Thoracic aorta (tissue), 2 donors: ENCODE measurements around the gene SERPIND1. TPM values are rescaled to one million over a fixed set of nuclear protein-coding genes. Genes with fewer than 3 reads are reported as not detected.

Source experiments
- ATAC-seq: fragments of 150-250 bp; one replicate; pipeline ENCODE4 v1.8.0; 2017; ENCODE audit warnings: low read depth; ENCODE audit not compliant: insufficient number of reproducible peaks, low FRiP score
- DNase-seq: peaks from one replicate; pipeline ENCODE4 v3.0.0-alpha.2; 2020; ENCODE audit warnings: low spot score
- H3K27ac ChIP-seq, 2 donors: fragments of 200-600 bp; sonication (generic); 1 replicate in 1 of 2; 2 replicates in 1 of 2; pipeline ENCODE4 v1.5.1; 2016; ENCODE audit warnings: mild to moderate bottlenecking in 2 of 2, moderate library complexity in 2 of 2
- H3K27me3 ChIP-seq: fragments of 200-600 bp; sonication (generic); replicated peaks from 2 replicates; pipeline ENCODE4 v1.6.0; 2016; ENCODE audit warnings: mild to moderate bottlenecking; ENCODE audit not compliant: insufficient read depth
- H3K36me3 ChIP-seq: fragments of 200-600 bp; sonication (generic); one replicate; pipeline ENCODE4 v1.5.1; 2016
- H3K4me1 ChIP-seq, 2 donors: fragments of 200-600 bp; sonication (generic); 1 replicate in 1 of 2; 2 replicates in 1 of 2; pipeline versions ENCODE4 v1.5.1 to v1.6.0; 2016; ENCODE audit warnings: low read depth in 2 of 2, mild to moderate bottlenecking in 1 of 2; ENCODE audit not compliant: control insufficient read depth in 1 of 2
- H3K4me3 ChIP-seq: fragments of 200-600 bp; sonication (generic); 2 replicates; pipeline ENCODE4 v1.5.1; 2016; ENCODE audit warnings: mild to moderate bottlenecking
- H3K9me3 ChIP-seq: fragments of 200-600 bp; sonication (generic); 2 replicates; pipeline ENCODE4 v1.5.1; 2016
- total RNA-seq, 2 donors: library from RNA; depleted of rRNA; stranded (reverse); fragments of >200 nt; gene quantifications; one replicate each; pipeline versions ENCODE4 v1.1.0 to v1.2.3, GENCODE V29; 2016
- TF ChIP-seq, protein P1 (sequence below): fragments of 200-600 bp; sonication (generic); IDR thresholded peaks from one replicate; pipeline ENCODE4 v1.5.1; 2019; ENCODE audit warnings: antibody characterized with exemption

SERPIND1 gene
- total RNA-seq, 2 donors from 2014 or later: not detected

DNA sequence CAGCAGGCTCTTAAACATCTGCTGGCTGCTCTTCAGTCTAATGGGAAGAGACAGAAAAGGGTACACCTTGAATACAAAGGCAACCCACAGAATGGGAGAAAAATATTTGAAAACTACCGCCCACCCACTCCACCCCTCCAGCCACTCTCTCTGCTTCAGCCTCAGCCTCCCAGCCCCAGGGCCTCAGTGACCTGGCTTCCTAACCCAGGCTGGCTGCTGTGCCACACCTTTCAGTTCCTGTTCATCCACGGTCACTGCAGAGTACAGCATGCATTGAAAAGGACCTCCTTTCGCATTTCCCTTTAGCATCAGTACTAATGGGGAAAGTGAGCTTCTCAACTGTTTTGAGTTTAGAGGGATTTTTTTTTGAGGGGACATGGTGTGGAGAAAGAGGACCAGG lies 28.8 kb upstream of the SERPIND1 start:
- Histone ChIP-seq H3K4me3 (no peak overlapping the region), H3K36me3 (peaks cover 40% of the 10 kb centered on the region)

DNA sequence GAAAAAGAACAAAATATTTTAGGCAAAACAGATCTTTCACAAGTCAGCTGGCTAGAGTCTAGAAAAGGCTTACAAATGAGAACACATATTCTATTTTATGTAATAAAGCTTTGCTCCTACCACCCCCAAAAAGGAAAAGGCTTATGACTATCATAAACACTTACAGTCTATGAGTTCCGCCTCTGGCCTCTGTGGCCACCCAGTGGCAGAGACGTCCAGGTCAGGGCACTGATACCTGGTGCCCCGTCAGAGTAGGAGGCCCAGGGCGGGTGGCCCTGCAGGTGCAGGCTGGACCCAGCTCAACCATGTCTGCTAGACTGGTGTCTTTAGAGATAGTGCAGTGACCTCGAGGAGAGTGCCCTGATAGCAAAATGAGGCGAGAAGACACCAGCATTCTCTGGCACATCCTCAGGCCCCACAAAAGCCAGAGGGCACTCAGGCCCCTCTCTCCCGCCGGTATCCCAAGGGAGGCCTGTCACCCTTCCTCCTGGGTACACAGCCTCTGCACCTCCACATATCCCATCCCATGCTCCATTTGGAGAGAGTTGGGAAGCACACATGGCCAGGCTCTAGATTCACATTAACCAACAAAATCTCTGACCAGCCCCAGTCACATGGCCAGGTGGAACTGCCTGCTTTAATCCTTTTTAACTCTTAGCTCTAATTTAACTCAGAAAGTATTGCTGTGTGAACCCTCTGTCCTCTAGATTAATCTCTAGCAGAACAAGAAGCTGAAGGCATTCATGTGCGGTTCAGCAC lies 27.3 kb upstream of the SERPIND1 start:
- no peak for ATAC-seq
- no peaks in the 10 kb centered on the region for H3K9me3 ChIP-seq
- H3K36me3 ChIP-seq: peaks cover 33% of the 10 kb centered on the region
- no peak for DNase-seq
- no peaks in the 10 kb centered on the region for H3K27me3 ChIP-seq
- peaks cover 0 to 33% of the 10 kb centered on the region in 2 donors for H3K4me1 ChIP-seq
- TF ChIP-seq, protein P1, sequence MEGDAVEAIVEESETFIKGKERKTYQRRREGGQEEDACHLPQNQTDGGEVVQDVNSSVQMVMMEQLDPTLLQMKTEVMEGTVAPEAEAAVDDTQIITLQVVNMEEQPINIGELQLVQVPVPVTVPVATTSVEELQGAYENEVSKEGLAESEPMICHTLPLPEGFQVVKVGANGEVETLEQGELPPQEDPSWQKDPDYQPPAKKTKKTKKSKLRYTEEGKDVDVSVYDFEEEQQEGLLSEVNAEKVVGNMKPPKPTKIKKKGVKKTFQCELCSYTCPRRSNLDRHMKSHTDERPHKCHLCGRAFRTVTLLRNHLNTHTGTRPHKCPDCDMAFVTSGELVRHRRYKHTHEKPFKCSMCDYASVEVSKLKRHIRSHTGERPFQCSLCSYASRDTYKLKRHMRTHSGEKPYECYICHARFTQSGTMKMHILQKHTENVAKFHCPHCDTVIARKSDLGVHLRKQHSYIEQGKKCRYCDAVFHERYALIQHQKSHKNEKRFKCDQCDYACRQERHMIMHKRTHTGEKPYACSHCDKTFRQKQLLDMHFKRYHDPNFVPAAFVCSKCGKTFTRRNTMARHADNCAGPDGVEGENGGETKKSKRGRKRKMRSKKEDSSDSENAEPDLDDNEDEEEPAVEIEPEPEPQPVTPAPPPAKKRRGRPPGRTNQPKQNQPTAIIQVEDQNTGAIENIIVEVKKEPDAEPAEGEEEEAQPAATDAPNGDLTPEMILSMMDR: no peak
- no peak overlapping the region for H3K4me3 ChIP-seq
- H3K27ac ChIP-seq: no peak overlapping the region

More for the DNA sequence above, 28.8 kb upstream of the SERPIND1 start:
- TF ChIP-seq, protein P1: no peak
- Histone ChIP-seq H3K27me3 (no peaks in the 10 kb centered on the region), H3K9me3 (no peaks in the 10 kb centered on the region), H3K4me1 (peaks cover 0 to 18% of the 10 kb centered on the region in 2 donors), H3K27ac (no peak overlapping the region)
- no peak for ATAC-seq
- DNase-seq: no peak

- peaks cover 34% of the 10 kb centered on the region for H3K36me3 ChIP-seq
- no peak for ATAC-seq
- H3K27me3 ChIP-seq: no peaks in the 10 kb centered on the region
- TF ChIP-seq, protein P1: no peak
- H3K27ac ChIP-seq: no peak overlapping the region
- H3K9me3 ChIP-seq: no peaks in the 10 kb centered on the region
- DNase-seq: no peak
- peaks cover 0 to 35% of the 10 kb centered on the region in 2 donors for H3K4me1 ChIP-seq
- H3K4me3 ChIP-seq: no peak overlapping the region
Measured at GRCh38 chr22:20747223-20747622, 26.7 kb upstream of the SERPIND1 start.

DNA sequence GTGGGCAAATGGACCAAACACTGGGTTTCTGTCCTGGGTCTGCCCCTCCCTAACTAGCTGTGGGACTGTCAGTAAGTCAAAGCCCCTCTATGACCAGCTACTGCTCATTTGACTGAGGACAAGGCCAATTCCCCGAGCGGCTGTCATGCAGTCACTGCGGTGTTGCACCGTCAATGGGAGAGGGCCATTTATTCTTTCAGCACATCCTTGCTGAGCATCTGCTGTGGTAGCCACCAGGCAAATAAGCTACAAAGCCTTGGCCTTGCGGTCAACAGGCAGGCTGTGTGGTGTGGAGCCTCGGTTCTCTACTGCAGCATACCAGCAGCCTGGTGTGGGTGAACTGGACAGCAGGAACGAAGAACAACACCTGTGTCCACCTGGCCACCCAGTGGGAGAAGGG lies 25.8 kb upstream of the SERPIND1 start:
- TF ChIP-seq, protein P1: no peak
- Histone ChIP-seq H3K27me3 (no peaks in the 10 kb centered on the region), H3K4me1 (peaks cover 0 to 35% of the 10 kb centered on the region in 2 donors), H3K36me3 (peaks cover 32% of the 10 kb centered on the region), H3K27ac (peak overlapping the region in 1 of 2 donors; percentile 4), H3K9me3 (no peaks in the 10 kb centered on the region), H3K4me3 (no peak overlapping the region)
- ATAC-seq: no peak
- no peak for DNase-seq

DNA sequence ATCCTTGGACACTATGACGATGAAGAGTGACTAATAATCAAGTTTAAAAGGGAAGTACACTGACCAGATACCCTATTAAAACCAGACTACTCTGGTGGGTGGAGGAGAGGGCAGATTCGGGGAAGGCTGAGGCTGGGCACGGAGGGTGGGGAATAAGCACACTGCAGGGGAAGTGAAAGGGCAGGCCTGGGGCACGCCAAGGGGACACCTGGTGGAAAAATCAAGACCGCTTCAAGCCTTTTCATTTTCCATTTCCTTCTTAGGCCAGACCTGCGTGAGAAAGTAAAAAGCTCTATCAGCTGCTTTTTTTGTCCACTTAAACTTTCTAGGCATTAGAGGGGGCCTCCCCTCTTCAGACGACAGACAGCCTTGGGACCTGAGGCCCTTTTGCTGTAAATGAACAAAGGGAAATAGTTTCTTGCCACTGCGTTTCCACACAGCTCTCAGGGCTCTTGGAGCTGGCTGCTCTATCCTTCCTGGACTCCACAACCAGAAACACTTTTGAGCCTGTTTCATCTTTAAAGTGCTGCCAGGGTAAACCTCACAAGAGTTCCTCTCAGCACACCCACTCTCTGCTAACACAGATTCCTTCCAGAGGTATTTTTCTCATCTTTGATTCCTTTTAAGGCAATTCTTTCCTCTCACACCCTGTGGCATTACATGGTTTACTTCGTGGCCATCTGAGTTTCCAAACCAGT lies 25.0 kb upstream of the SERPIND1 start:
- DNase-seq (no peak), ATAC-seq (no peak)
- Histone ChIP-seq H3K27ac (peak overlapping the region; percentile 4 to 67), H3K27me3 (no peaks in the 10 kb centered on the region), H3K36me3 (peaks cover 34% of the 10 kb centered on the region), H3K4me1 (peaks cover 0 to 35% of the 10 kb centered on the region in 2 donors), H3K4me3 (no peak overlapping the region), H3K9me3 (no peaks in the 10 kb centered on the region)
- TF ChIP-seq, protein P1: no peak
